H1 (cell line): ENCODE measurements around the gene ACSM2B. TPM values are rescaled to one million over a fixed set of nuclear protein-coding genes. Genes with fewer than 3 reads are reported as not detected.

ENCODE experiments used
- CTCF ChIA-PET: fragments of 300-600 bp; sonication (Branson Sonifier 250); formaldehyde crosslinking; loops from one replicate; lab custom pipeline; 2021; ENCODE audit not compliant: partially characterized antibody; lab: Charles Lee
- POLR2A ChIA-PET: fragments of 300-600 bp; sonication (Branson Sonifier 250); formaldehyde crosslinking; loops from one replicate; lab custom pipeline; 2021; ENCODE audit warnings: inconsistent platforms; ENCODE audit not compliant: partially characterized antibody; lab: Charles Lee
- DNase-seq, 2 experiments: peaks; one replicate each; pipeline versions ENCODE4 v3.0.0 to v3.0.0-alpha.2; 2010 to 2022; ENCODE audit warnings: low spot score in 2 of 2, low read depth in 1 of 2, mixed read lengths in 1 of 2
- FAIRE-seq: peaks from 2 replicates; lab custom pipeline; 2011; peaks lifted over from hg19 to GRCh38; lab: Jason Lieb, UNC
- H2AFZ ChIP-seq: 2 replicates; pipeline ENCODE4 v1.8.1; 2012; ENCODE audit warnings: low read length, inconsistent platforms
- H2AK5ac ChIP-seq: 2 replicates; pipeline ENCODE4 v1.6.1; 2013; ENCODE audit warnings: low read depth, low read length
- H2BK120ac ChIP-seq: replicated peaks from 2 replicates; pipeline ENCODE3; 2013; ENCODE audit warnings: low read depth, low read length, inconsistent platforms
- H2BK12ac ChIP-seq: 2 replicates; pipeline ENCODE4 v1.6.1; 2013; ENCODE audit warnings: low read depth, low read length
- H2BK15ac ChIP-seq: 2 replicates; pipeline ENCODE4 v1.6.1; 2013; ENCODE audit warnings: low read length
- H2BK20ac ChIP-seq: 2 replicates; pipeline ENCODE4 v1.6.1; 2013; ENCODE audit warnings: low read length
- H2BK5ac ChIP-seq: 2 replicates; pipeline ENCODE4 v1.6.1; 2013; ENCODE audit warnings: low read depth, low read length
- H3K14ac ChIP-seq: 2 replicates; pipeline ENCODE4 v1.6.1; 2013; ENCODE audit warnings: inconsistent platforms; ENCODE audit not compliant: insufficient read length
- H3K18ac ChIP-seq: 2 replicates; pipeline ENCODE4 v1.6.1; 2013; ENCODE audit warnings: low read length; ENCODE audit errors: extremely low read depth
- H3K23ac ChIP-seq: 2 replicates; pipeline ENCODE4 v1.6.1; 2013; ENCODE audit warnings: inconsistent platforms; ENCODE audit not compliant: insufficient read length
- H3K23me2 ChIP-seq: 2 replicates; pipeline ENCODE4 v1.6.1; 2013; ENCODE audit warnings: low read depth, low read length
- H3K27ac ChIP-seq: 2 replicates; pipeline ENCODE4 v1.6.1; 2011; ENCODE audit warnings: low read depth, low read length, inconsistent platforms
- H3K27me3 ChIP-seq, 4 experiments: replicated peaks in 1 of 4; 1 replicate in 1 of 4; 2 replicates in 3 of 4; pipeline versions ENCODE4 v1.6.1 to v1.8.1; 2011 to 2013; ENCODE audit warnings: low read length in 3 of 4, mild to moderate bottlenecking in 3 of 4, inconsistent platforms in 2 of 4, mixed read lengths in 2 of 4, moderate library complexity in 1 of 4; ENCODE audit not compliant: control insufficient read depth in 3 of 4, insufficient read depth in 3 of 4; ENCODE audit errors: extremely low read depth in 1 of 4
- H3K36me3 ChIP-seq, 4 experiments: 2 replicates each; pipeline versions ENCODE4 v1.6.1 to v1.8.1; 2011 to 2013; ENCODE audit warnings: mild to moderate bottlenecking in 4 of 4, low read length in 3 of 4, moderate library complexity in 2 of 4, control low read depth in 1 of 4, inconsistent platforms in 1 of 4; ENCODE audit not compliant: insufficient read depth in 4 of 4, control insufficient read depth in 2 of 4
- H3K4ac ChIP-seq: replicated peaks from 2 replicates; pipeline ENCODE3; 2013; ENCODE audit warnings: low read length, low read depth, mixed read lengths, inconsistent platforms; ENCODE audit not compliant: insufficient read length
- H3K4me1 ChIP-seq, 4 experiments: replicated peaks in 1 of 4; 1 replicate in 1 of 4; 2 replicates in 3 of 4; pipeline versions ENCODE4 v1.6.1 to v1.8.1; 2011 to 2013; ENCODE audit warnings: low read length in 3 of 4, inconsistent platforms in 2 of 4, mixed read lengths in 1 of 4; ENCODE audit not compliant: insufficient read depth in 4 of 4, control insufficient read depth in 3 of 4
- H3K4me2 ChIP-seq, 2 experiments: 2 replicates each; pipeline versions ENCODE4 v1.6.1 to v1.8.1; 2011 to 2013; ENCODE audit warnings: low read depth in 2 of 2, low read length in 2 of 2, control low read depth in 1 of 2, inconsistent platforms in 1 of 2, mild to moderate bottlenecking in 1 of 2; ENCODE audit not compliant: insufficient read depth in 1 of 2
- H3K4me3 ChIP-seq, 4 experiments: fragments of 200-600, 300-600 bp in 1 of 4; sonication (generic), shearing (Covaris generic), sonication (Bioruptor Twin) in 1 of 4; 2 replicates each; pipeline versions ENCODE4 v1.5.1 to v1.8.1; 2011 to 2016; ENCODE audit warnings: low read length in 4 of 4, low read depth in 3 of 4, control low read depth in 2 of 4, inconsistent platforms in 2 of 4, mild to moderate bottlenecking in 2 of 4, mixed read lengths in 1 of 4, moderate library complexity in 1 of 4; ENCODE audit not compliant: insufficient read depth in 2 of 4; ENCODE audit errors: extremely low read depth in 1 of 4
- H3K56ac ChIP-seq: replicated peaks from 2 replicates; pipeline ENCODE3; 2013; ENCODE audit warnings: low read depth, mild to moderate bottlenecking, mixed read lengths, low read length, inconsistent platforms; ENCODE audit not compliant: insufficient read length
- H3K79me1 ChIP-seq: 2 replicates; pipeline ENCODE4 v1.6.1; 2013; ENCODE audit warnings: low read depth, low read length, control low read depth
- H3K79me2 ChIP-seq, 2 experiments: 2 replicates each; pipeline versions ENCODE4 v1.6.1 to v1.8.1; 2012 to 2013; ENCODE audit warnings: low read length in 2 of 2, mild to moderate bottlenecking in 2 of 2, inconsistent platforms in 1 of 2; ENCODE audit not compliant: insufficient read depth in 2 of 2, control insufficient read depth in 1 of 2
- H3K9ac ChIP-seq, 4 experiments: replicated peaks in 1 of 4; 1 replicate in 1 of 4; 2 replicates in 3 of 4; pipeline versions ENCODE4 v1.6.1 to v1.8.1; 2011 to 2013; ENCODE audit warnings: low read depth in 3 of 4, low read length in 3 of 4, control low read depth in 2 of 4, mild to moderate bottlenecking in 2 of 4, moderate library complexity in 2 of 4, inconsistent platforms in 1 of 4; ENCODE audit errors: extremely low read depth in 1 of 4
- H3K9me3 ChIP-seq, 2 experiments: 2 replicates each; pipeline versions ENCODE4 v1.6.1 to v1.8.1; 2012 to 2013; ENCODE audit warnings: mild to moderate bottlenecking in 2 of 2, moderate library complexity in 2 of 2, control low read depth in 1 of 2, inconsistent platforms in 1 of 2, low read depth in 1 of 2, low read length in 1 of 2, mixed read lengths in 1 of 2; ENCODE audit not compliant: insufficient read depth in 2 of 2
- H4K20me1 ChIP-seq, 2 experiments: replicated peaks in 1 of 2; 2 replicates each; pipeline versions ENCODE3 to v1.8.1; 2011 to 2013; ENCODE audit warnings: inconsistent platforms in 2 of 2, low read length in 2 of 2, mild to moderate bottlenecking in 1 of 2; ENCODE audit not compliant: insufficient read depth in 2 of 2, control insufficient read depth in 1 of 2
- H4K5ac ChIP-seq: 2 replicates; pipeline ENCODE4 v1.6.1; 2013; ENCODE audit warnings: low read length, low read depth, mixed read lengths, inconsistent platforms; ENCODE audit not compliant: insufficient read length
- H4K8ac ChIP-seq: 2 replicates; pipeline ENCODE4 v1.8.0; 2013; ENCODE audit warnings: mild to moderate bottlenecking, moderate library complexity, low read length, inconsistent platforms; ENCODE audit not compliant: insufficient read depth; ENCODE audit errors: extremely low read depth
- H4K91ac ChIP-seq: replicated peaks from 2 replicates; pipeline ENCODE3; 2013; ENCODE audit warnings: low read length, mixed read lengths, inconsistent platforms; ENCODE audit not compliant: insufficient read length
- EGR1 ChIP-seq: IDR thresholded peaks from 2 replicates; pipeline ENCODE4 v1.6.1; 2011; ENCODE audit warnings: low read depth, low read length, borderline replicate concordance
- PHF8 ChIP-seq: fragments of 200-600 bp; sonication (generic); conservative IDR thresholded peaks from 2 replicates; pipeline ENCODE4 v1.7.1; 2012; ENCODE audit warnings: low read depth, mild to moderate bottlenecking, inconsistent platforms, low read length, moderate library complexity
- RAD21 ChIP-seq, 2 experiments: IDR thresholded peaks in 1 of 2; conservative IDR thresholded peaks in 1 of 2; 2 replicates each; pipeline ENCODE4 v1.6.1; 2011; ENCODE audit warnings: low read depth in 2 of 2, low read length in 2 of 2, improper control_type of control experiment in 1 of 2, inconsistent platforms in 1 of 2, mild to moderate bottlenecking in 1 of 2, moderate library complexity in 1 of 2
- SIRT6 ChIP-seq: IDR thresholded peaks from one replicate; pipeline ENCODE4 v1.7.1; 2012; ENCODE audit warnings: low read length, inconsistent platforms
- SUZ12 ChIP-seq: fragments of 200-600 bp; sonication (generic); IDR thresholded peaks from 2 replicates; pipeline ENCODE4 v1.6.1; 2012; ENCODE audit warnings: mild to moderate bottlenecking, inconsistent platforms, low read length, moderate library complexity, mixed read lengths
- WGBS, 2 experiments: shearing (Covaris generic) in 1 of 2; methylation state at CpG; one replicate each; pipeline versions ENCODE4 v1.1.6 to v1.1.7; 2013 to 2015; ENCODE audit warnings: low lambda C conversion rate in 2 of 2, mixed read lengths in 2 of 2, inconsistent platforms in 1 of 2, low coverage in 1 of 2, missing lambda C conversion rate in 1 of 2; ENCODE audit not compliant: insufficient replicate concordance in 2 of 2, insufficient coverage in 1 of 2, insufficient read length in 1 of 2; ENCODE audit errors: extremely low coverage in 1 of 2, missing lambda C conversion rate in 1 of 2; 5-methylcytosine and 5-hydroxymethylcytosine counted together
- polyA plus RNA-seq, 7 experiments: library from polyadenylated mRNA; depleted of rRNA in 3 of 7; stranded (reverse) in 5 of 7; unstranded in 2 of 7; fragments of >200 nt in 5 of 7; fragments of 200-250 nt in 2 of 7; gene quantifications; 1 replicate in 5 of 7; 2 replicates in 1 of 7; 4 replicates in 1 of 7; pipeline versions ENCODE4 v1.2.1 to v1.2.3, GENCODE V29; 2011 to 2013; ENCODE audit warnings: missing spikeins in 2 of 7, mixed read lengths in 2 of 7
- total RNA-seq: library from RNA; stranded (reverse); fragmentation: NEBNext Ultra II Directional; extraction: Animal tissue kit (Norgen Biotek cat#: 25700); gene quantifications from 2 replicates; pipeline ENCODE4 v1.2.1, GENCODE V29; 2021

Gene ACSM2B
- total and polyA plus RNA-seq, 2 of the 8 experiments (the other 6 are each of a cell fraction or from before 2014, with no cell fraction given) = not detected

DNA sequence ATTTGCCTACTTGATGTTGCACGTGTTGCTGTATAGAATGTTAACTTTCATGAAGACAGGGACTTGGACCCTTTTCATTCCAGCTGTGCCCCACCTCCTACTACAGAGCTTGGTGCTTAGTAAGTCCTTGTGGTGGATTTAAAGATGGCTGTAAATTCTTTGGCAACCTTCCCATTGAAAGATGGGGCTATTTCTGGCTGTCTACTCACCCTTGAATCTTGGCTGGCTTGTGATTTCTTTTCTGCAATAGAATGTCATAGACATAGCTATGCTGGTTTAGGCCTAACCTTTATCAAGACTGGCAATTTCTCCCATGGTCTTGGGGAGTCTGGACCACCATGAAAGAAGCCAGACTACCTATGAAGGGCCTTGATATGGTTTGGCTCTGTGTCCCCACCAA lies 65.8 kb downstream of the ACSM2B start:
- no peak for FAIRE-seq

More for the DNA sequence above, 65.8 kb downstream of the ACSM2B start:
- Histone ChIP-seq H3K18ac (no peak overlapping the region), H4K5ac (no peak overlapping the region), H3K27ac (no peak overlapping the region), H3K14ac (no peak overlapping the region), H2AK5ac (no peak overlapping the region), H3K4me3 (no peak overlapping the region), H3K27me3 (no peaks in the 10 kb centered on the region), H2BK5ac (no peak overlapping the region), H3K23ac (no peak overlapping the region), H3K56ac (no peak overlapping the region), H3K79me2 (no peaks in the 10 kb centered on the region), H3K9me3 (peaks cover 28 to 42% of the 10 kb centered on the region in 2 experiments), H3K9ac (no peak overlapping the region), H3K23me2 (no peaks in the 10 kb centered on the region), H4K91ac (no peak overlapping the region), H3K4ac (no peak overlapping the region), H3K4me1 (no peaks in the 10 kb centered on the region), H3K4me2 (no peak overlapping the region), H3K79me1 (no peaks in the 10 kb centered on the region), H2BK15ac (no peak overlapping the region), H2BK20ac (no peak overlapping the region), H3K36me3 (no peaks in the 10 kb centered on the region), H4K8ac (no peak overlapping the region), H2AFZ (no peak overlapping the region), H2BK120ac (no peak overlapping the region), H2BK12ac (no peak overlapping the region), H4K20me1 (no peaks in the 10 kb centered on the region)
- no peak for TF ChIP-seq EGR1
- TF ChIP-seq RAD21 (IDR thresholded peaks at IDR 0.05 in 1 of 2, conservative IDR thresholded peaks at IDR 0.05 in 1 of 2; ENCODE audit: low read depth in 2 of 2, low read length in 2 of 2) = no peak
- no peak for TF ChIP-seq SUZ12
- no peak for TF ChIP-seq SIRT6
- TF ChIP-seq PHF8 = no peak
- ChIA-PET CTCF (no interaction called here), POLR2A (no interaction called here)
- WGBS, 2 experiments = 60% methylated on average over 1 of the region's 1 CpG; no CpG with 5 or more reads in 1 of the 2 experiments
- DNase-seq = no peak
